Endothelial cell of umbilical vein (primary cell): Measurements from ENCODE around the gene MAP7D3.

Experiments
- EZH2 ChIP-seq: IDR thresholded peaks from 2 replicates; pipeline ENCODE4 v1.6.1; 2012; ENCODE audit warnings: borderline replicate concordance, low read depth, mild to moderate bottlenecking, moderate library complexity, low read length, inconsistent platforms; ENCODE audit not compliant: severe bottlenecking
- POLR2A ChIP-seq: IDR thresholded peaks from 2 replicates; pipeline ENCODE4 v1.6.1; 2012; ENCODE audit warnings: low read depth, mild to moderate bottlenecking, control low read depth, low read length
- POLR2AphosphoS5 ChIP-seq: IDR thresholded peaks from 2 replicates; pipeline ENCODE4 v1.6.1; 2012; ENCODE audit warnings: low read depth, mild to moderate bottlenecking, control low read depth, low read length, moderate library complexity; ENCODE audit not compliant: insufficient read depth
- TF ChIP-seq, protein P1 (sequence below), 2 donors: IDR thresholded peaks; 1 replicate in 1 of 2; 2 replicates in 1 of 2; pipeline ENCODE4 v1.5.1; 2011; ENCODE audit warnings: low read length in 2 of 2, mild to moderate bottlenecking in 2 of 2, moderate library complexity in 2 of 2, control low read depth in 1 of 2, inconsistent platforms in 1 of 2, low read depth in 1 of 2; ENCODE audit not compliant: insufficient read depth in 1 of 2; ENCODE audit errors: extremely low read depth in 1 of 2
- TF ChIP-seq, protein P2 (sequence below): IDR thresholded peaks from 2 replicates; pipeline ENCODE4 v1.6.1; 2011; ENCODE audit not compliant: insufficient read depth, insufficient read length

DNA sequence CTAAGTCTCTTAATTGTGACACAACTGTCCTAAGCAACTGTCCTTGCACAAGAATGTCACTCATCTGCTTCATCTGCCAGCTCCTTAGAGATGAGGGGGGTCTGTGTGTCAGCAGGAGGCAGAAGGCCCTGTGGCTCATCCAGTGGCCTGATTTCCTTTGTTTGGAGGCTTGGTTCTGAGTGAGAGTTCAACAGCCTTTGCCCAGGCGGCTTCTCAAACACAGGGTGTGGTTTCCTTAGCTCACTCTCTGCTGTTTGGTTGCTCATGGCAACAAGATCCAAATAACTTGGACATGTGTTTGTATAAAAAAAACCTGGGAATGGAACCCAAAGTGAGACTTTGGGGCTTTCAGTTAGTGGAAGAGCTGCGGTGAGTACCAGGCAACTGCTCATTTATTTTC lies 46.6 kb downstream of the MAP7D3 start:
- TF ChIP-seq, protein P1, sequence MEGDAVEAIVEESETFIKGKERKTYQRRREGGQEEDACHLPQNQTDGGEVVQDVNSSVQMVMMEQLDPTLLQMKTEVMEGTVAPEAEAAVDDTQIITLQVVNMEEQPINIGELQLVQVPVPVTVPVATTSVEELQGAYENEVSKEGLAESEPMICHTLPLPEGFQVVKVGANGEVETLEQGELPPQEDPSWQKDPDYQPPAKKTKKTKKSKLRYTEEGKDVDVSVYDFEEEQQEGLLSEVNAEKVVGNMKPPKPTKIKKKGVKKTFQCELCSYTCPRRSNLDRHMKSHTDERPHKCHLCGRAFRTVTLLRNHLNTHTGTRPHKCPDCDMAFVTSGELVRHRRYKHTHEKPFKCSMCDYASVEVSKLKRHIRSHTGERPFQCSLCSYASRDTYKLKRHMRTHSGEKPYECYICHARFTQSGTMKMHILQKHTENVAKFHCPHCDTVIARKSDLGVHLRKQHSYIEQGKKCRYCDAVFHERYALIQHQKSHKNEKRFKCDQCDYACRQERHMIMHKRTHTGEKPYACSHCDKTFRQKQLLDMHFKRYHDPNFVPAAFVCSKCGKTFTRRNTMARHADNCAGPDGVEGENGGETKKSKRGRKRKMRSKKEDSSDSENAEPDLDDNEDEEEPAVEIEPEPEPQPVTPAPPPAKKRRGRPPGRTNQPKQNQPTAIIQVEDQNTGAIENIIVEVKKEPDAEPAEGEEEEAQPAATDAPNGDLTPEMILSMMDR (IDR thresholded peaks at IDR 0.05; ENCODE audit: extremely low read depth in 1 of 2, insufficient read depth in 1 of 2, low read depth in 1 of 2, low read length in 2 of 2), result no peak
- TF ChIP-seq EZH2, result no peak
- no peak for TF ChIP-seq POLR2A
- TF ChIP-seq, protein P2, sequence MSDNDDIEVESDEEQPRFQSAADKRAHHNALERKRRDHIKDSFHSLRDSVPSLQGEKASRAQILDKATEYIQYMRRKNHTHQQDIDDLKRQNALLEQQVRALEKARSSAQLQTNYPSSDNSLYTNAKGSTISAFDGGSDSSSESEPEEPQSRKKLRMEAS, result no peak
- no peak for TF ChIP-seq POLR2AphosphoS5
